ENCODE results near the gene RXRA. TPM values are rescaled to one million over a fixed set of nuclear protein-coding genes. Genes with fewer than 3 reads are reported as not detected.

RXRA gene
- polyA plus RNA-seq, 1 of the 3 experiments (the other 2 are of a cell fraction) = 7.6 TPM

GRCh38 chr9:134388289-134388808, 62.1 kb downstream of the RXRA start:
- H3K27me3 ChIP-seq (ENCODE audit: insufficient read depth) = no peaks in the 10 kb centered on the region
- no peaks in the 10 kb centered on the region for H3K9me3 ChIP-seq
- peaks cover 0 to 50% of the 10 kb centered on the region in 2 experiments; a peak in 2 of 4 replicates for H3K4me1 ChIP-seq (ENCODE audit: control insufficient read depth in 1 of 2, insufficient read depth in 2 of 2, low read depth in 1 of 2, low read length in 1 of 2)
- no peak for TF ChIP-seq TCF12 (IDR thresholded peaks at IDR 0.05)
- TF ChIP-seq REST (IDR thresholded peaks at IDR 0.05; ENCODE audit: low read depth, low read length) = no peak
- TF ChIP-seq ZBTB33 (IDR thresholded peaks at IDR 0.05; ENCODE audit: borderline replicate concordance, low read depth) = no peak
- no peak for TF ChIP-seq CTCF (IDR thresholded peaks at IDR 0.05)
- TF ChIP-seq FOXM1 (IDR thresholded peaks at IDR 0.05; ENCODE audit: low read depth) = no peak
- no peak for TF ChIP-seq YY1 (IDR thresholded peaks at IDR 0.05; ENCODE audit: low read depth)
- no peak for TF ChIP-seq ELF1 (IDR thresholded peaks at IDR 0.05)
- no peak for TF ChIP-seq IRF3 (IDR thresholded peaks at IDR 0.05; ENCODE audit: low read depth, low read length)
- TF ChIP-seq TEAD4 (IDR thresholded peaks at IDR 0.05; ENCODE audit: borderline replicate concordance, insufficient read depth) = no peak
- TF ChIP-seq RFX5 (IDR thresholded peaks at IDR 0.05; ENCODE audit: low read length) = no peak
- no peak for TF ChIP-seq MEF2A (IDR thresholded peaks at IDR 0.05; ENCODE audit: borderline replicate concordance, low read depth)
- no peak for TF ChIP-seq MXI1 (IDR thresholded peaks at IDR 0.05; ENCODE audit: low read depth, low read length)
- no peak for TF ChIP-seq SIN3A (IDR thresholded peaks at IDR 0.05; ENCODE audit: borderline replicate concordance, low read depth, low read length)
- no peak for TF ChIP-seq CHD2 (IDR thresholded peaks at IDR 0.05; ENCODE audit: low read length, partially characterized antibody)
- TF ChIP-seq EZH2phosphoT487 (IDR thresholded peaks at IDR 0.05; ENCODE audit: borderline replicate concordance, low read depth) = no peak
- TF ChIP-seq JUND (IDR thresholded peaks at IDR 0.05) = no peak
- H3K9me2 ChIP-seq = no peaks in the 10 kb centered on the region
- H3K36me3 ChIP-seq (replicated peaks in 1 of 2; ENCODE audit: control insufficient read depth in 1 of 2, insufficient read depth in 2 of 2, low read length in 1 of 2) = no peaks in the 10 kb centered on the region
- 74% methylated on average over 6 of the region's 15 CpGs for WGBS (ENCODE audit: low lambda C conversion rate)
- peaks cover 93% of the 10 kb centered on the region for H4K20me1 ChIP-seq (ENCODE audit: insufficient read depth)
- POLR2A ChIA-PET = no interaction called here
- no peak for DNase-seq
- no peaks in the 10 kb centered on the region for H3F3A ChIP-seq (replicated peaks; ENCODE audit: insufficient read depth)
- H3K27ac ChIP-seq (ENCODE audit: low read depth in 2 of 2, low read length in 1 of 2) = no peak overlapping the region
- peaks cover 25% of the 10 kb centered on the region; the same call in 1 of the 2 replicates for H3K79me2 ChIP-seq (ENCODE audit: insufficient read depth)
- H2AFZ ChIP-seq (ENCODE audit: low read depth) = no peak overlapping the region
- CTCF ChIA-PET = interaction anchor here (1.2 kb wide), 1 partner anchor 218 kb away, joined by 5 read pairs; no protein-coding TSS in a partner anchor
- no peak overlapping the region for H3K4me3 ChIP-seq (ENCODE audit: low read depth in 2 of 2, low read length in 1 of 2)
- H3K9ac ChIP-seq = no peak overlapping the region
- no peak overlapping the region for H3K4me2 ChIP-seq
